NCI-H2227 (cell line): ENCODE data around the gene CDCA5.
"Not testable (repeated sequence)": the region's sequence is repeated elsewhere in the genome, so short reads cannot be mapped to it uniquely, and the experiment has no call there.

Experiments used
- DNase-seq: peaks from one replicate; lab custom pipeline; 2025; ENCODE audit not compliant: unreplicated experiment; lab: John Stamatoyannopoulos, UW

Gene CDCA5

GRCh38 chr11:65119670-65119995 lies 35.8 kb upstream of the CDCA5 start:
- no peak for DNase-seq

GRCh38 chr11:65118891-65119669 lies 35.2 kb upstream of the CDCA5 start:
- DNase-seq, result not testable (repeated sequence)

GRCh38 chr11:65118097-65118837 lies 34.4 kb upstream of the CDCA5 start:
- DNase-seq, result no peak

- DNase-seq, result peak; percentile 100
Observed at GRCh38 chr11:65117206-65118096, 33.6 kb upstream of the CDCA5 start, which contains the start of gene ZNHIT2. Gene ZNHIT2, minus strand, starts transcription at chr11:65117701. Its CDS starts 48 bp downstream, at chr11:65117653.

GRCh38 chr11:65116370-65117205 lies 32.7 kb upstream of the CDCA5 start:
- peak; percentile 58 for DNase-seq

- DNase-seq, result no peak
Observed at GRCh38 chr11:65115361-65116082, 31.7 kb upstream of the CDCA5 start.

GRCh38 chr11:65114538-65115171 lies 30.8 kb upstream of the CDCA5 start:
- no peak for DNase-seq

- DNase-seq, result no peak
Observed at GRCh38 chr11:65113839-65114238, 30.0 kb upstream of the CDCA5 start.

GRCh38 chr11:65113361-65113756 lies 29.5 kb upstream of the CDCA5 start:
- no peak for DNase-seq

GRCh38 chr11:65112546-65113360 lies 28.9 kb upstream of the CDCA5 start:
- DNase-seq, result peak; percentile 82

- DNase-seq, result peak; percentile 98
Observed at GRCh38 chr11:65111744-65112545, 28.1 kb upstream of the CDCA5 start, which contains the start of gene TM7SF2. Gene TM7SF2, plus strand, starts transcription at chr11:65111872. Its CDS starts 144 bp downstream, at chr11:65112016.

GRCh38 chr11:65111159-65111743 lies 27.4 kb upstream of the CDCA5 start:
- DNase-seq, result no peak

GRCh38 chr11:65110354-65110861 lies 26.6 kb upstream of the CDCA5 start:
- peak; percentile 94 for DNase-seq

GRCh38 chr11:65109231-65110198 lies 25.7 kb upstream of the CDCA5 start:
- no peak for DNase-seq

GRCh38 chr11:65108469-65109123 lies 24.8 kb upstream of the CDCA5 start:
- DNase-seq, result no peak
